Activated naive CD4-positive, alpha-beta T cell treated with anti-CD3 and anti-CD28 coated beads for 36 hours (primary cell): Measurements from ENCODE around the gene FKBP1A. TPM values are rescaled to one million over a fixed set of nuclear protein-coding genes. Genes with fewer than 3 reads are reported as not detected.

ENCODE experiments used
- CTCF ChIA-PET: fragments of 350-600 bp; sonication (Branson Sonifier 250); formaldehyde crosslinking; loops from one replicate; lab custom pipeline; 2021; ENCODE audit warnings: antibody characterized with exemption; lab: Charles Lee
- DNase-seq: peaks from one replicate; pipeline ENCODE4 v3.0.0-alpha.2; 2020
- H3K27ac Mint-ChIP-seq: one replicate; pipeline ENCODE4 v1.8.0; 2021; ENCODE audit warnings: mild to moderate bottlenecking, mixed read lengths
- H3K27me3 Mint-ChIP-seq: one replicate; pipeline ENCODE4 v1.8.0; 2021; ENCODE audit warnings: low read depth, mixed read lengths
- H3K36me3 Mint-ChIP-seq: one replicate; pipeline ENCODE4 v1.8.0; 2021; ENCODE audit warnings: low read depth, mixed read lengths
- H3K4me1 Mint-ChIP-seq: one replicate; pipeline ENCODE4 v1.8.0; 2021; ENCODE audit warnings: low read depth, mixed read lengths
- H3K4me3 Mint-ChIP-seq: one replicate; pipeline ENCODE4 v1.8.0; 2021; ENCODE audit warnings: mild to moderate bottlenecking, moderate library complexity, mixed read lengths
- H3K9me3 Mint-ChIP-seq: one replicate; pipeline ENCODE4 v1.8.0; 2021; ENCODE audit warnings: mixed read lengths
- intact Hi-C: fragments of 100-400 bp; cut with micrococcal nuclease; formaldehyde crosslinking; loops from one replicate; pipeline ENCODE4 v1.15.1; 2023
- total RNA-seq, 2 experiments: library from RNA; stranded (reverse); gene quantifications; one replicate each; pipeline ENCODE4 v1.2.3, GENCODE V29; 2021

The FKBP1A gene
- total RNA-seq, 2 experiments from 2014 or later, result 232 to 237 TPM

GRCh38 chr20:1392443-1392692 lies 486 bp downstream of the FKBP1A start:
- Mint-ChIP-seq H3K27ac (peak overlapping the region; percentile 86), H3K4me3 (peak overlapping the region; percentile 87), H3K9me3 (peaks cover 5% of the 10 kb centered on the region), H3K27me3 (no peaks in the 10 kb centered on the region), H3K36me3 (peaks cover 15% of the 10 kb centered on the region), H3K4me1 (peaks cover 59% of the 10 kb centered on the region)
- CTCF ChIA-PET, result interaction anchor here (1.2 to 1.5 kb wide), 3 partner anchors 16 to 44 kb away, joined by 3 to 4 read pairs (median 3); no protein-coding TSS in a partner anchor
- intact Hi-C loops, result loop anchor here (2.0 kb wide), 2 partner anchors 80 to 166 kb away; partner anchors contain the start of gene RAD21L1
- no peak for DNase-seq

GRCh38 chr20:1391640-1392442 lies 1.0 kb downstream of the FKBP1A start:
- DNase-seq, result peak; percentile 66
- H3K9me3 Mint-ChIP-seq, result peaks cover 1% of the 10 kb centered on the region
- intact Hi-C loops, result loop anchor here (2.0 kb wide), 4 partner anchors 33 to 165 kb away; partner anchors contain the start of genes RAD21L1 and SNPH
- peak overlapping the region; percentile 86 for H3K27ac Mint-ChIP-seq
- H3K27me3 Mint-ChIP-seq, result no peaks in the 10 kb centered on the region
- CTCF ChIA-PET, result interaction anchor here (0.7 to 2.8 kb wide), 6 partner anchors 10 to 372 kb away, joined by 3 to 13 read pairs (median 4); no protein-coding TSS in a partner anchor
- peaks cover 62% of the 10 kb centered on the region for H3K4me1 Mint-ChIP-seq
- H3K4me3 Mint-ChIP-seq, result peak overlapping the region; percentile 87
- H3K36me3 Mint-ChIP-seq, result peaks cover 15% of the 10 kb centered on the region

- Mint-ChIP-seq H3K4me1 (peaks cover 66% of the 10 kb centered on the region), H3K27ac (peak overlapping the region; percentile 86), H3K9me3 (no peaks in the 10 kb centered on the region), H3K27me3 (no peaks in the 10 kb centered on the region), H3K36me3 (peaks cover 23% of the 10 kb centered on the region), H3K4me3 (peak overlapping the region; percentile 87)
- peak; percentile 27 for DNase-seq
- CTCF ChIA-PET, result interaction anchor here (0.7 to 2.8 kb wide), 5 partner anchors 9 to 373 kb away, joined by 3 to 13 read pairs (median 4); no protein-coding TSS in a partner anchor
- intact Hi-C loops, result loop anchor here (2.0 kb wide), 2 partner anchors 32 to 124 kb away; partner anchors contain the start of gene SNPH
Measured at GRCh38 chr20:1390581-1391403, 2.1 kb downstream of the FKBP1A start.

GRCh38 chr20:1389703-1390580 lies 2.9 kb downstream of the FKBP1A start:
- intact Hi-C loops, result loop anchor here (2.0 kb wide), 2 partner anchors 31 to 123 kb away; partner anchors contain the start of gene SNPH
- Mint-ChIP-seq H3K4me3 (peak overlapping the region; percentile 87), H3K36me3 (peaks cover 25% of the 10 kb centered on the region), H3K27ac (peak overlapping the region; percentile 86), H3K27me3 (no peaks in the 10 kb centered on the region), H3K9me3 (no peaks in the 10 kb centered on the region), H3K4me1 (peaks cover 73% of the 10 kb centered on the region)
- CTCF ChIA-PET, result interaction anchor here (0.7 to 2.8 kb wide), 4 partner anchors 10 to 77 kb away, joined by 3 to 13 read pairs (median 4); no protein-coding TSS in a partner anchor
- DNase-seq, result no peak

GRCh38 chr20:1388741-1389483 lies 3.9 kb downstream of the FKBP1A start:
- intact Hi-C loops, result loop anchor here (1.0 kb wide), 1 partner anchor 12 kb away; no protein-coding TSS in a partner anchor
- CTCF ChIA-PET, result interaction anchor here (0.7 to 2.8 kb wide), 5 partner anchors 9 to 76 kb away, joined by 3 to 13 read pairs (median 3); no protein-coding TSS in a partner anchor
- peaks cover 83% of the 10 kb centered on the region for H3K4me1 Mint-ChIP-seq
- peak overlapping the region; percentile 86 for H3K27ac Mint-ChIP-seq
- DNase-seq, result peak; percentile 37
- peak overlapping the region; percentile 75 for H3K4me3 Mint-ChIP-seq
- H3K36me3 Mint-ChIP-seq, result peaks cover 25% of the 10 kb centered on the region
- no peaks in the 10 kb centered on the region for H3K27me3 Mint-ChIP-seq
- no peaks in the 10 kb centered on the region for H3K9me3 Mint-ChIP-seq

- intact Hi-C loops, result loop anchor here (1.0 kb wide), 1 partner anchor 11 kb away; no protein-coding TSS in a partner anchor
- Mint-ChIP-seq H3K36me3 (peaks cover 25% of the 10 kb centered on the region), H3K4me3 (peak overlapping the region; percentile 75), H3K27me3 (no peaks in the 10 kb centered on the region), H3K27ac (peak overlapping the region; percentile 86), H3K9me3 (no peaks in the 10 kb centered on the region), H3K4me1 (peaks cover 81% of the 10 kb centered on the region)
- DNase-seq, result no peak
- CTCF ChIA-PET, result interaction anchor here (1.5 kb wide), 1 partner anchor 11 kb away, joined by 3 read pairs; no protein-coding TSS in a partner anchor
Measured at GRCh38 chr20:1388253-1388652, 4.6 kb downstream of the FKBP1A start.

- Mint-ChIP-seq H3K4me3 (no peak overlapping the region), H3K27ac (peak overlapping the region; percentile 47), H3K36me3 (peaks cover 24% of the 10 kb centered on the region), H3K9me3 (no peaks in the 10 kb centered on the region), H3K27me3 (no peaks in the 10 kb centered on the region), H3K4me1 (peaks cover 94% of the 10 kb centered on the region)
- intact Hi-C loops, result no loop called here
- DNase-seq, result no peak
- CTCF ChIA-PET, result interaction anchor here (0.6 to 1.1 kb wide), 2 partner anchors 93 to 278 kb away, joined by 4 to 6 read pairs; no protein-coding TSS in a partner anchor
Measured at GRCh38 chr20:1386323-1386722, 6.5 kb downstream of the FKBP1A start.

GRCh38 chr20:1383623-1384404 lies 9.0 kb downstream of the FKBP1A start:
- intact Hi-C loops, result no loop called here
- peaks cover 94% of the 10 kb centered on the region for H3K4me1 Mint-ChIP-seq
- H3K9me3 Mint-ChIP-seq, result no peaks in the 10 kb centered on the region
- no peaks in the 10 kb centered on the region for H3K27me3 Mint-ChIP-seq
- H3K36me3 Mint-ChIP-seq, result peaks cover 14% of the 10 kb centered on the region
- CTCF ChIA-PET, result interaction anchor here (0.6 to 0.9 kb wide), 2 partner anchors 14 to 20 kb away, joined by 3 to 4 read pairs; no protein-coding TSS in a partner anchor
- H3K4me3 Mint-ChIP-seq, result no peak overlapping the region
- DNase-seq, result no peak
- H3K27ac Mint-ChIP-seq, result no peak overlapping the region

- H3K9me3 Mint-ChIP-seq, result no peaks in the 10 kb centered on the region
- H3K4me3 Mint-ChIP-seq, result no peak overlapping the region
- CTCF ChIA-PET, result interaction anchor here (0.6 kb wide), 1 partner anchor 447 kb away, joined by 3 read pairs; no protein-coding TSS in a partner anchor
- H3K27ac Mint-ChIP-seq, result no peak overlapping the region
- H3K27me3 Mint-ChIP-seq, result no peaks in the 10 kb centered on the region
- no peak for DNase-seq
- intact Hi-C loops, result no loop called here
- H3K36me3 Mint-ChIP-seq, result peaks cover 19% of the 10 kb centered on the region
- peaks cover 94% of the 10 kb centered on the region for H3K4me1 Mint-ChIP-seq
Measured at GRCh38 chr20:1382670-1383069, 10.2 kb downstream of the FKBP1A start.
